Neural progenitor cell (in vitro differentiated cells): Measurements from ENCODE around the gene ARIH2. TPM values are rescaled to one million over a fixed set of nuclear protein-coding genes. Genes with fewer than 3 reads are reported as not detected.
A peak's percentile ranks its signal among the peaks of the same experiment; 100 is the strongest.

Experiments
- DNase-seq: peaks from one replicate; pipeline ENCODE4 v3.0.0-alpha.2; 2016; ENCODE audit warnings: low spot score
- H2AFZ ChIP-seq: fragments of 200-600 bp; sonication (generic); replicated peaks from 2 replicates; pipeline ENCODE4 v1.6.1; 2016; ENCODE audit warnings: antibody characterized with exemption
- H3F3A ChIP-seq: fragments of 200-600 bp; sonication (generic); 2 replicates; pipeline ENCODE4 v1.6.1; 2016; ENCODE audit warnings: antibody characterized with exemption, low read depth
- H3K27ac ChIP-seq: fragments of 200-600 bp; sonication (generic); 2 replicates; pipeline ENCODE4 v1.5.1; 2016; ENCODE audit warnings: mild to moderate bottlenecking
- H3K27me3 ChIP-seq: fragments of 200-600 bp; sonication (generic); 2 replicates; pipeline ENCODE4 v1.6.1; 2016; ENCODE audit warnings: mild to moderate bottlenecking, moderate library complexity
- H3K36me3 ChIP-seq: fragments of 200-600 bp; sonication (generic); 2 replicates; pipeline ENCODE4 v1.5.1; 2016
- H3K4me1 ChIP-seq: fragments of 200-600 bp; sonication (generic); 2 replicates; pipeline ENCODE4 v1.6.1; 2016; ENCODE audit warnings: mixed run types
- H3K4me2 ChIP-seq: fragments of 200-600 bp; sonication (generic); 2 replicates; pipeline ENCODE4 v1.6.1; 2016
- H3K4me3 ChIP-seq: fragments of 200-600 bp; sonication (generic); 2 replicates; pipeline ENCODE4 v1.5.1; 2016
- H3K79me2 ChIP-seq: fragments of 200-600 bp; sonication (generic); 2 replicates; pipeline ENCODE4 v1.6.1; 2016; ENCODE audit warnings: low read depth
- H3K9ac ChIP-seq: fragments of 200-600 bp; sonication (generic); 2 replicates; pipeline ENCODE4 v1.6.1; 2016
- H3K9me3 ChIP-seq: fragments of 200-600 bp; sonication (generic); 2 replicates; pipeline ENCODE4 v1.5.1; 2016; ENCODE audit warnings: low read depth
- H4K20me1 ChIP-seq: fragments of 200-600 bp; sonication (generic); 2 replicates; pipeline ENCODE4 v1.6.1; 2016; ENCODE audit warnings: low read depth
- H3K27ac Mint-ChIP-seq: 3 replicates; pipeline ENCODE4 v1.8.0; 2021; ENCODE audit warnings: mixed read lengths
- H3K27me3 Mint-ChIP-seq: 2 replicates; pipeline ENCODE4 v1.8.0; 2022; ENCODE audit warnings: low read depth, mild to moderate bottlenecking, inconsistent platforms, moderate library complexity, mixed read lengths; ENCODE audit not compliant: insufficient read depth
- H3K36me3 Mint-ChIP-seq: 3 replicates; pipeline ENCODE4 v1.8.0; 2021; ENCODE audit warnings: mixed read lengths
- H3K4me1 Mint-ChIP-seq: 3 replicates; pipeline ENCODE4 v1.8.0; 2021; ENCODE audit warnings: mixed read lengths
- H3K4me3 Mint-ChIP-seq: 3 replicates; pipeline ENCODE4 v1.8.0; 2021; ENCODE audit warnings: mild to moderate bottlenecking, moderate library complexity, mixed read lengths
- H3K9me3 Mint-ChIP-seq: 3 replicates; pipeline ENCODE4 v1.8.0; 2020; ENCODE audit warnings: mixed read lengths
- EZH2 ChIP-seq: fragments of 200-600 bp; sonication (generic); IDR thresholded peaks from 2 replicates; pipeline ENCODE4 v1.6.1; 2017; ENCODE audit warnings: antibody characterized with exemption, mild to moderate bottlenecking, moderate library complexity
- EZH2phosphoT487 ChIP-seq: fragments of 200-600 bp; sonication (generic); IDR thresholded peaks from 2 replicates; pipeline ENCODE4 v1.6.1; 2017; ENCODE audit warnings: antibody characterized with exemption
- total RNA-seq: library from RNA; depleted of rRNA; stranded (reverse); fragments of >200 nt; gene quantifications from 2 replicates; pipeline ENCODE4 v1.2.3, GENCODE V29; 2015; ENCODE audit warnings: low replicate concordance
- TF ChIP-seq, protein P1 (sequence below): fragments of 200-600 bp; sonication (generic); IDR thresholded peaks from 2 replicates; pipeline ENCODE4 v1.5.1; 2017; ENCODE audit warnings: antibody characterized with exemption, mild to moderate bottlenecking

The ARIH2 gene
- total RNA-seq, 1 donor from 2014 or later, result 101 TPM

DNA sequence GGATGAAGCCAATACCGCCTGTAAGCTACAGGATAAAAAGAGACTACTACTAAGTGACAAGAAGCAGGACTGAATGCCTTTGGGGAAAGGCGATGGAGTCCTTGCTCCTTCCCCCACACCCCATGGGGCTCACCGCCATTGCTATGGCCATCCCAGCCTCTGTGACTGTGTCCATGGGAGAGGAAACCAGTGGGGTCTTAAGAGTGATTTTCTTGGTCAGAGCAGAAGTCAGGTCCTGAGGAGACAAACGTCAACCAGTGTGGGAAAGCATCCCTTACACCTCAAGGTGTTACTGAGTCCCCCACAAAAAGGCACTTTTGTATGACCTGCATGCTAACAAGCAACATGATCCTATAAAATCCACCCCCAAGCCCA lies 109.6 kb downstream of the ARIH2 start:
- DNase-seq, result no peak
- Histone ChIP-seq H3F3A (peaks cover 60% of the 10 kb centered on the region), H3K79me2 (peaks cover 28% of the 10 kb centered on the region), H3K4me3 (peak overlapping the region; percentile 58), H3K9ac (peak overlapping the region; percentile 68), H2AFZ (no peak overlapping the region), H4K20me1 (no peaks in the 10 kb centered on the region), H3K4me2 (peak overlapping the region; percentile 92), H3K27ac (no peak overlapping the region), H3K27me3 (no peaks in the 10 kb centered on the region), H3K36me3 (no peaks in the 10 kb centered on the region), H3K9me3 (no peaks in the 10 kb centered on the region), H3K4me1 (peaks cover 12% of the 10 kb centered on the region)
- H3K36me3 Mint-ChIP-seq, result peaks cover 37% of the 10 kb centered on the region
- no peaks in the 10 kb centered on the region for H3K9me3 Mint-ChIP-seq
- H3K27me3 Mint-ChIP-seq, result peaks cover 12% of the 10 kb centered on the region
- H3K27ac Mint-ChIP-seq, result peak overlapping the region; percentile 62
- H3K4me3 Mint-ChIP-seq, result peak overlapping the region; percentile 93
- TF ChIP-seq, protein P1, sequence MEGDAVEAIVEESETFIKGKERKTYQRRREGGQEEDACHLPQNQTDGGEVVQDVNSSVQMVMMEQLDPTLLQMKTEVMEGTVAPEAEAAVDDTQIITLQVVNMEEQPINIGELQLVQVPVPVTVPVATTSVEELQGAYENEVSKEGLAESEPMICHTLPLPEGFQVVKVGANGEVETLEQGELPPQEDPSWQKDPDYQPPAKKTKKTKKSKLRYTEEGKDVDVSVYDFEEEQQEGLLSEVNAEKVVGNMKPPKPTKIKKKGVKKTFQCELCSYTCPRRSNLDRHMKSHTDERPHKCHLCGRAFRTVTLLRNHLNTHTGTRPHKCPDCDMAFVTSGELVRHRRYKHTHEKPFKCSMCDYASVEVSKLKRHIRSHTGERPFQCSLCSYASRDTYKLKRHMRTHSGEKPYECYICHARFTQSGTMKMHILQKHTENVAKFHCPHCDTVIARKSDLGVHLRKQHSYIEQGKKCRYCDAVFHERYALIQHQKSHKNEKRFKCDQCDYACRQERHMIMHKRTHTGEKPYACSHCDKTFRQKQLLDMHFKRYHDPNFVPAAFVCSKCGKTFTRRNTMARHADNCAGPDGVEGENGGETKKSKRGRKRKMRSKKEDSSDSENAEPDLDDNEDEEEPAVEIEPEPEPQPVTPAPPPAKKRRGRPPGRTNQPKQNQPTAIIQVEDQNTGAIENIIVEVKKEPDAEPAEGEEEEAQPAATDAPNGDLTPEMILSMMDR, result no peak
- TF ChIP-seq EZH2 (no peak), EZH2phosphoT487 (no peak)
- H3K4me1 Mint-ChIP-seq, result peaks cover 24% of the 10 kb centered on the region

GRCh38 chr3:49028673-49029562 lies 110.3 kb downstream of the ARIH2 start, which contains the start of gene IMPDH2:
IMPDH2 (minus strand) TSS chr3:49029398; CDS start chr3:49029350, 48 bp downstream.
- Histone ChIP-seq H3K9ac (peak within 1 kb of the TSS; percentile 68), H2AFZ (peak within 1 kb of the TSS; percentile 27), H4K20me1 (no peaks in the 10 kb centered on the region), H3F3A (peaks cover 54% of the 10 kb centered on the region), H3K9me3 (no peaks in the 10 kb centered on the region), H3K79me2 (peaks cover 23% of the 10 kb centered on the region), H3K27ac (no peak within 1 kb of the TSS), H3K4me1 (peaks cover 11% of the 10 kb centered on the region), H3K4me3 (peak within 1 kb of the TSS; percentile 58), H3K27me3 (no peaks in the 10 kb centered on the region), H3K36me3 (no peaks in the 10 kb centered on the region), H3K4me2 (peak within 1 kb of the TSS; percentile 92)
- Mint-ChIP-seq H3K27ac (peak within 1 kb of the TSS; percentile 94), H3K36me3 (peaks cover 32% of the 10 kb centered on the region), H3K4me1 (peaks cover 20% of the 10 kb centered on the region), H3K4me3 (peak within 1 kb of the TSS; percentile 93), H3K27me3 (peaks cover 12% of the 10 kb centered on the region), H3K9me3 (no peaks in the 10 kb centered on the region)
- DNase-seq, result peak; percentile 98
- no peak for TF ChIP-seq EZH2
- TF ChIP-seq, protein P1, result peak; percentile 23
- TF ChIP-seq EZH2phosphoT487, result no peak

- Histone ChIP-seq H3K4me1 (peaks cover 11% of the 10 kb centered on the region), H3K4me3 (peak overlapping the region; percentile 58), H3F3A (peaks cover 49% of the 10 kb centered on the region), H3K9ac (no peak overlapping the region), H3K36me3 (no peaks in the 10 kb centered on the region), H3K27me3 (no peaks in the 10 kb centered on the region), H4K20me1 (no peaks in the 10 kb centered on the region), H3K27ac (no peak overlapping the region), H3K4me2 (peak overlapping the region; percentile 92), H2AFZ (no peak overlapping the region), H3K79me2 (peaks cover 19% of the 10 kb centered on the region), H3K9me3 (no peaks in the 10 kb centered on the region)
- peaks cover 20% of the 10 kb centered on the region for H3K4me1 Mint-ChIP-seq
- TF ChIP-seq EZH2phosphoT487 (no peak), EZH2 (no peak)
- TF ChIP-seq, protein P1, result no peak
- no peaks in the 10 kb centered on the region for H3K9me3 Mint-ChIP-seq
- peaks cover 12% of the 10 kb centered on the region for H3K27me3 Mint-ChIP-seq
- H3K27ac Mint-ChIP-seq, result peak overlapping the region; percentile 94
- DNase-seq, result no peak
- peaks cover 35% of the 10 kb centered on the region for H3K36me3 Mint-ChIP-seq
- H3K4me3 Mint-ChIP-seq, result peak overlapping the region; percentile 93
Measured at GRCh38 chr3:49029563-49029884, 110.9 kb downstream of the ARIH2 start.
